Measurements from ENCODE around the gene DSN1. TPM values are rescaled to one million over a fixed set of nuclear protein-coding genes. Genes with fewer than 3 reads are reported as not detected.

Gene DSN1
- total RNA-seq, 1 donor from 2014 or later: 7.6 TPM

GRCh38 chr20:36717021-36717420, 56.5 kb downstream of the DSN1 start:
- H3K4me1 Mint-ChIP-seq (ENCODE audit: unreplicated experiment): no peaks in the 10 kb centered on the region
- no peak overlapping the region for H3K4me3 Mint-ChIP-seq (ENCODE audit: unreplicated experiment)
- no peak overlapping the region for H3K27ac Mint-ChIP-seq (ENCODE audit: unreplicated experiment)
- DNase-seq (ENCODE audit: extremely low spot score, unreplicated experiment): no peak
- H3K36me3 Mint-ChIP-seq (ENCODE audit: unreplicated experiment): peaks cover 3% of the 10 kb centered on the region
- no peaks in the 10 kb centered on the region for H3K9me3 Mint-ChIP-seq (ENCODE audit: unreplicated experiment)
- TF ChIP-seq CTCF (IDR thresholded peaks at IDR 0.05): no peak
- H3K27me3 Mint-ChIP-seq (ENCODE audit: unreplicated experiment): no peaks in the 10 kb centered on the region

GRCh38 chr20:36712775-36713174, 60.8 kb downstream of the DSN1 start:
- Mint-ChIP-seq H3K36me3 (ENCODE audit: unreplicated experiment) (no peaks in the 10 kb centered on the region), H3K4me1 (ENCODE audit: unreplicated experiment) (no peaks in the 10 kb centered on the region), H3K27me3 (ENCODE audit: unreplicated experiment) (no peaks in the 10 kb centered on the region), H3K9me3 (ENCODE audit: unreplicated experiment) (no peaks in the 10 kb centered on the region), H3K4me3 (ENCODE audit: unreplicated experiment) (no peak overlapping the region), H3K27ac (ENCODE audit: unreplicated experiment) (no peak overlapping the region)
- no peak for DNase-seq (ENCODE audit: extremely low spot score, unreplicated experiment)
- no peak for TF ChIP-seq CTCF (IDR thresholded peaks at IDR 0.05)

GRCh38 chr20:36709126-36709525, 64.4 kb downstream of the DSN1 start:
- H3K4me1 Mint-ChIP-seq (ENCODE audit: unreplicated experiment): no peaks in the 10 kb centered on the region
- H3K9me3 Mint-ChIP-seq (ENCODE audit: unreplicated experiment): no peaks in the 10 kb centered on the region
- H3K27ac Mint-ChIP-seq (ENCODE audit: unreplicated experiment): no peak overlapping the region
- no peaks in the 10 kb centered on the region for H3K27me3 Mint-ChIP-seq (ENCODE audit: unreplicated experiment)
- H3K4me3 Mint-ChIP-seq (ENCODE audit: unreplicated experiment): no peak overlapping the region
- no peak for DNase-seq (ENCODE audit: extremely low spot score, unreplicated experiment)
- no peak for TF ChIP-seq CTCF (IDR thresholded peaks at IDR 0.05)
- peaks cover 6% of the 10 kb centered on the region for H3K36me3 Mint-ChIP-seq (ENCODE audit: unreplicated experiment)

- Mint-ChIP-seq H3K4me3 (ENCODE audit: unreplicated experiment) (no peak overlapping the region), H3K4me1 (ENCODE audit: unreplicated experiment) (peaks cover 2% of the 10 kb centered on the region), H3K27me3 (ENCODE audit: unreplicated experiment) (no peaks in the 10 kb centered on the region), H3K27ac (ENCODE audit: unreplicated experiment) (no peak overlapping the region), H3K36me3 (ENCODE audit: unreplicated experiment) (peaks cover 6% of the 10 kb centered on the region), H3K9me3 (ENCODE audit: unreplicated experiment) (no peaks in the 10 kb centered on the region)
- no peak for DNase-seq (ENCODE audit: extremely low spot score, unreplicated experiment)
- no peak for TF ChIP-seq CTCF (IDR thresholded peaks at IDR 0.05)
These were observed 70.0 kb downstream of the DSN1 start for GRCh38 chr20:36703530-36703929.

Other genes with a start within 250 kb of the DSN1 start
- 197 and 200 TPM in 2 replicates for gene MYL9, start 232.2 kb downstream of the DSN1 start, total RNA-seq
- 29.2 and 35.0 TPM in 2 replicates for gene TGIF2, start 200.2 kb downstream of the DSN1 start, total RNA-seq
- 65.2 and 69.4 TPM in 2 replicates for gene RAB5IF, start 168.0 kb downstream of the DSN1 start, total RNA-seq
- not detected in 2 replicates for gene SLA2, start 127.6 kb downstream of the DSN1 start, total RNA-seq
- 32.2 and 33.5 TPM in 2 replicates for gene NDRG3, start 27.7 kb downstream of the DSN1 start, total RNA-seq
- 0.26 TPM in 1 of 2 replicates, not detected in the other for gene TLDC2, start 102.4 kb upstream of the DSN1 start, total RNA-seq
- gene SAMHD1, start 177.9 kb upstream of the DSN1 start, total RNA-seq: 16.2 and 19.5 TPM in 2 replicates